Colon (tissue), 2 donors: Measurements from ENCODE around the gene HIRA.

ENCODE experiments used
- FAIRE-seq: peaks from 2 replicates; lab custom pipeline; 2012; peaks lifted over from hg19 to GRCh38; lab: Jason Lieb, UNC
- donor health status: control.
- donor health status: control.

Gene HIRA

DNA sequence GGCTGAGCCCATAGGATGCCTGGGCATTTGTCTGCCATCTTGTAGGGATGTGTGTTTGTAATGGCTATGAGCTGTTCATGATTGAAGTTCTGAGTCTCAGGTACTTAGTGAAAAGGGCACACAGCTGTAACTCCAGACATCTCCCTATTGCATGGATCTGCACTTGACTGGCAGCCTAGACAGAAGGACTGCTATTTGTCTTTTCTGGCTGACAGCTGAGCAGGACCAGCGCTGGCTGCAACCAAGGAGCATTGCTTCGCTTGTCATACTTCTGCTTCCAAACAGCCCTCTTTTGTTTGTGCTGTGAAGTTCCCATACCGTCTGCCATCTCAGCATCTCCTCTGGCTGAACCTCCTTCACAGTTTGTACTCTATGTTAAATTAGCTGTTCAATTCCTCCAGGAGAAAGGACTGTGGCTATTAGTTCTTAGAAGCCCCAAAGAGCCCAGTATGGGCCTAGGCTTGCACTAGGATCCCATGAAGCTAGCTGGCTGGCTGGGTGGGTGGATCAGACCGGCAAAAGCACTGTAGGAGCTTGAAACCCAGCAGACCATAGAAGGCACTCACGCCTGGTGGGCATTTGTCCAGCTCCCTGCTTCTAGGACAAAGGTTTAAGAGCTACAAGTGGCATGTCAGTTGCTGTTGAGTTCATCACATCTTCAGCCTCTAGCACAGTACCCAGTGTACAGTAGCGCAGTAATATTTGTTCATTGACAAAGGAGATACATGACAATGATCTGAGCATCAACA, 20.4 kb downstream of the HIRA start:
- FAIRE-seq, result no peak

DNA sequence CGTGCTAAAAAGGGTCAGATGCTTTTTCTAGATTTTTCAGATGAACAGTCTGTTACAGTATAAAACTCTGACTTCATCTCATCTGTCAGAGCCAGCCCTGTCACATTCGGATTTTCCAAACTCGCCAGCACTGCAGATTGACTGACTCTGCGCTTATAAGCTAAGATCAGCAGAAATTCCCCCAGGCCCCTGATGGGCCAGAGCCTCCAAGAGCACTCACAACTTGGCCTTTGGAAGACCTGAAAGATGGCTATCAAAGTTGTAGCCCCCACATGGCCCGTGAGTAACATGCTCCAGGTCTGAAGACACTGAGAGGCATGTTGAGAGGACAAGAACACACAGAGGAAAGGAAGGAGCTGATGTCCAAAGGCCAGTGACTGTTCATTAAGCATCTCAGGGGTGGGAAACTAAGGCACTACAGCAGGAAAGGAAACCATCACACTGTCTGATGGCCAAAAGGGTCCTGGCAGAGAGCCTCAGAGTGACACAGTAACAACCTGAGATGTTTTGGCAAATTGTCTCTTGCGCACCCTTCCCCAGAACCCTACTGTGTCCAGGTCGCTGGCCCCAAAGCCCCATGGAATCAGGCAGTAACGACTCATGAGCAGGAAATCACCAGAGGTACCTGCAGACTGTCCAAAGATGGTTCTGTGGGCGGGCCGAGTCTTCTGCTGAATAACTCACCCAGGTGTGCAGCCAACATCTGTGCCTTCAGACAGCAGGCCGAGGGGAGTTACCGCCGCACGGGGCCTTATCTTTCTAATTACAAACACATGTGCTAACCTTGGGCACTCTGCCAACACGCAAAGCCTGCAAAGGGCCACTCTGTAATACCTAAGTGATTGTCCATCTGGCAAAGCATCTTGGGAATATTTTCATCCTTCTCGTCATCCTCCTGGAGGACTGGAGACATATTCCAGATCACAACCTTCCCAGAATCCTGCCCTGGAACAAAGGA, 23.6 kb downstream of the HIRA start:
- no peak for FAIRE-seq

DNA sequence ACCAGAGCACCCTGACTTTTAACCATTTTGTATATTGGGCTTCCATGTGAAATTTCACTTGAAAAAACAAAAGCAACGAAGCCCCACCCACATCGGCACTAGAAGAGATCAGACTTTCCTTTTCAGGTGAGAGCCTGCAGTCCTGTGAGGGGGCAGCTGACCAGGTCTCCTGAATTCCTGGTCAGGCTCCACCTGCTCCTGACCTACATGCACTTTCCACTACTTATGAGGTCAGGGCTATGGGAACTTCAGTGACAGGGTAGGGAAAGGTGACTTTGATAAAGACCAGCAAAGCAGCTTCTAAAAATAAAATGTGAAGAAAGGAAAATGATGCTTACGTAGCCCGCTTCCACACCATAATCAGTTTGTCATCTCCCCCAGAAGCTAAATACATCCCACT, 24.7 kb downstream of the HIRA start:
- no peak for FAIRE-seq

DNA sequence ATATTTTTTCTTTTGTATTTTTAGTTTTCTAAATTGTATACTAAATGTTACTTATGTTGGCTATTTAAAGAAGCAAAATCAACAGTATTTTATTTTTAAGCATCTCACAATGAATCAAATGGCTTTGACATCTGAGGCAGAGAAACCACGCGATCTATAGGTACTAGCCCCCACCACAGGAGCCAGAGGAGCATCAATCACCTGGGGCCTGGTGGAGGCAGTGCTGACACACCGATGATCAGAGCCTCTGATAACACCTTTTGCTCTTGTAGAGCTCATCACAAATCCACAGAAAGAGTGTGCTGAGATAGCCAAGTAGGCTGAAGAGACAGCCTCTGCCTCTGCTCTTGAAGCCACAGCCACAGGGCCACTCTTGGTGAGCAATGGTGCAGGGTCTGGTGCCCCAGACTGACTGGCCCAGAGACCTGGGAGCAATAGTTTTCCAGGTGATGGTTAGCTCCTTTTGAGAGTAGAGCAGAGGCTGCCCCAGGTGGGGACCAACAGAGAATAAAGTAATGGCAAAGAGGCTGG, 25.2 kb downstream of the HIRA start:
- no peak for FAIRE-seq

DNA sequence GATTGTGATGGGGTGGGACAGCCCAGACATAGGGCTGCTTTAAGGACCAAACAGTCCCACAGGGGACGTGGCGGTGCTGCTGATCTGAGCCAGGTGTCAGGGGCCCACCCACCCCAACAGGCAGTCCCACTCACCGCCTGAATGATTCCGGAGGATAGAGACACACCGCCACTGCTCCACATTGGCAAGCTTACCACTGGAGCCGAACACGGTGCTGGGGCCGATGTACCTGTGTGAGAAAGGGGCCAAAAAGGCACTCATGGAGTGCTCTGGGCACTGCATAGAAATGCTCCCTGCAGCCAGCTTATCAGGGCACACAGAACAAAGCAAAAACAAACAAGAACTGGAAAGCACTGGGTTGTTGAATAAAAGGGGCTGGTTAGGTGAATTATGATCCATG, 25.9 kb downstream of the HIRA start:
- FAIRE-seq, result no peak

DNA sequence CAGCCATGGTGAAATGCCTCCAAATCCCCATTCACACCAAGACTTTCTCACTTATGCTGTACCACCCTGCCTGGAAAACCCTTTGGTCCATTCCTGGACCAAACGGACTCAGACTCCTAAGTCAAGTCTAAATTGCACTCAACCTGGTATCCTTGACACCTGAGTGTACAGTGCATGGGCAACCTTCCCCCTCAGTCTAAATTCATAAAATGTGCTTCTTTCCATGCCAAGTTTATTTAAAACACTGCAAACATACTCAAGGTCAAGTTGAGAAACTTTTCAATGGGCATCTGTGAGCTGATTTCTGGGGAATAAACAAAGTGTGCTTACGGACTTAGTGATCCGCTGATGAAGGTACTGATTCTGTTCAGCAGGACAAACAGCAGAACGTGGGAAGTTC, 26.4 kb downstream of the HIRA start:
- no peak for FAIRE-seq

DNA sequence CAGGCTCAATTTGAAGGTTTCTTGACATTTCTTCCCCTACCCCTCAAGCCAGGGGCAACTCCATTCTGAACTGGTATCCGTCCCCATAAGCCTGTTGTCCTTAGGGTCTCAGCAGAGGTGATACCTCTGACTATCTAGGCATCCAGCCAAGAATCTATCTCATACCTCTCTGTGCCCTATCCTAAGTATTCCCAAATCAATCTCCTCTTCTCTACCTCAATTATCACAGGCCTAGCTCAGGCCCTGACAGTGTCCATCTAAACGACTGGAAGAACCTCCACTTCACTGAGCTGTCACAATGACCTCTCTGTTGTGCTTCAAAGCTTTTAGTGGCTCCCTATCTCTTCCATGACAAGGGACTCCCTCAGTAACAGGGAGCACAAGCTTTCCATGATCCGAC, 26.9 kb downstream of the HIRA start:
- FAIRE-seq, result no peak

DNA sequence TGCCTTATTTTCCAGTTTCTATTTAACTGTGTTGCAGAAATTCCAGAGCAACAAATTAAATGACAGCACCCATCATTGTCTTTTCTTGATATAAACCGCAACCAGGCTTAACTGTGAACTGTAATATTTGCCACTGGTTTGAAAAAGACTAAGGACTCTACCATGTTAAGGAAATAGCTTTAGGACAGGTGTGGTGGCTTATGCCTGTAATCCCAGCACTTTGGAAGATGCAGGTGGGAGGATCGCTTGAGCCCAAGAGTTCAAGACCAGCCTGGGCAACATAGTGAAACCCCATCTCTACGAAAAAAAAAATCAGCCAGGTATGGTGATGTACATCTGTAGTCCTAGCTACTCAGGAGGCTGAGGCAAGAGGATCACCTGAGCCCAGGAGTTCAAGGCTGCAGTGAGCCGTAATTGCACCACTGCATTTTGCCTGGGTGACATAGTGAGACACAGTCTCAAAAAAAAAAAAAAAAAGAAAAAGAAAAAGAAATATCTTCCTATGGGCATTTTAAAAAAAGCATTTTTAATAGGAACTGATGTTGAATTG, 28.8 kb downstream of the HIRA start:
- FAIRE-seq, result no peak

DNA sequence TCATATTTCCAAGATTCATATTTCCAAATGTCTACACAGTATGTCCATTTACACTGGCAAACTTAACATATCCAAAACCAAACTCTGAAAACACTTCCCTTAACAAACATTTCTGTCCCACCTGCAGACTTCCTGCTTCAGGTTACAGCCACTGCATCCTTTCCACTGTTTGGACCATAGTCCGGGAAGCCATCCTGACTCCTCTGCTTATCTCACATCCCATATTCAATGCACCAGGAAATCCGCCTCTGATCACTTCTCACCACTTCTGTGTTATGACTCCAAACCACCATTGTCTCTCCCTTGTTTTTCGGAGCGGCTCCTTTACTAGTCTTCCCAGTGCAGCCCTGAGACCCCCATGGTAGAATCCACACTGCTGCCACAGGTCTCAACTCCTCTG, 30.1 kb downstream of the HIRA start:
- FAIRE-seq, result no peak

DNA sequence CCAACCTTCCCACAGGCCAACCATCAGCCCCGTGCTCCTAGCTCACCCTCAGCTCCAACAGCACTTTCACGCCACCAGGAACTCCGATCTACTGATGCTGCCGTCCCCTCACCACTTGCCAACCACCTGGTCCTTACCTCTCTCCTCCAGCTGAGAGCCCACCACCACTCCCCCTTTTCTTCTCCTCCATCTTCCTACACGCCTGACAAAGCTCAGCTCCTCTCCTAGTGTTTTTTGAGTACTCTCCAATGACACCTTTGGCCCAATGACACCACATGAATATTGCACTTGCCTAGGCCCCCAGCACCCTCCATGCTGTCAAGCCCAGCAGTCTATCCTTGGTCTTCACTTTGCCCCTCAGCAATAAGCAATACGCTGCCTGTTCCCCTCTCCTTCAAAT, 30.7 kb downstream of the HIRA start:
- no peak for FAIRE-seq

DNA sequence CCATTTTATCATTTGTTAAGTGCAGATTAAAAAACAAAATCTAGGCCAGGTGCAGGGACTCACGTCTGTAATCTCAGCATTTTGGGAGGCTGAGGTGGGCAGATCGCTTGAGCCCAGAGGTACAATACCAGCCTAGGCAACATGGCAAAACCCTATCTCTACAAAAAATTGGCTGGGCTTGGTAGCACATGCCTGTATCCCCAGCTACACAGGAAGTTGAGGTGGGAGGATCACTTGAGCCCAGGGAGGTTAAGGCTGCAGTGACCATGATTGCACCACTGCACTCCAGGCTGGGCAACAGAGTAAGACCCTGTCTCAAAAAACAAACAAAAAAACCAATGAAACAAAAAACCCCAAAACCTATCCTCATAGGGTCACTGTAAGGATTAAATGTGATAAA, 32.9 kb downstream of the HIRA start:
- FAIRE-seq, result no peak

DNA sequence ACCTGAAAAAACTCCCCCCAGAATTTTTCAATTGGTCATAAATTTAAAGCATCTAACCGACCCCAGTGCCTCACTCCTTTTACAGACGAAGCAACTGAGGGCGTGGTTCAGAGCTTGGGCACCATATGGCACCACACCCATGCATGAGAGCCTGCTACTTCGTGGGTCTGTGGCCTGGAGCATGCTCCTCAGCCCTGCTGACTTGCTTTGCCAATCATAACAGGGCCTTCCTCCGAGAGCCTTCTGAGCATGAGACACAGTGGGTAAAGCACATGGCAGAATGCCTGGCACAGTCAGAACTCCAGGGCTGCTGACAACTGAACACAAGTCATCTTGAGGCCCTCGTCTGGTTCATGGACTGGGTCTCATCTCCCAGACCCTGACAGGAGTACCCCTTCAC, 33.3 kb downstream of the HIRA start:
- FAIRE-seq, result no peak

DNA sequence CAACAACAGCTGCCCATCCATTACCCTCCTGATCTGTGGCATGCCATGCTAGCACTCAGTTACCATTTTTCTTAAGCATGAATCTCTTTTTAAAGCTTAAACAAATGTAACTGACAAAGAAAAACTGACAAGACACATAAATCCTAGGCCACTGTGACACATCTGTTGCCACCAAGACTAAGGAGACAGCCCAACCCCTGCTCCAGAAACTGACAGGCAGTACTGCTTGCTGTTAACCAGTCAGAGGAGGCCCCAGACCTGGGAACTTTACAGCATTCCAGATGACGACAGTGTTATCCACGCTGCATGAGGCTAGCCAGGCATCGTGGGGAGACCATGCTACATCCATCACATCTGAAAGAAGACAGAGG, 33.8 kb downstream of the HIRA start:
- no peak for FAIRE-seq

DNA sequence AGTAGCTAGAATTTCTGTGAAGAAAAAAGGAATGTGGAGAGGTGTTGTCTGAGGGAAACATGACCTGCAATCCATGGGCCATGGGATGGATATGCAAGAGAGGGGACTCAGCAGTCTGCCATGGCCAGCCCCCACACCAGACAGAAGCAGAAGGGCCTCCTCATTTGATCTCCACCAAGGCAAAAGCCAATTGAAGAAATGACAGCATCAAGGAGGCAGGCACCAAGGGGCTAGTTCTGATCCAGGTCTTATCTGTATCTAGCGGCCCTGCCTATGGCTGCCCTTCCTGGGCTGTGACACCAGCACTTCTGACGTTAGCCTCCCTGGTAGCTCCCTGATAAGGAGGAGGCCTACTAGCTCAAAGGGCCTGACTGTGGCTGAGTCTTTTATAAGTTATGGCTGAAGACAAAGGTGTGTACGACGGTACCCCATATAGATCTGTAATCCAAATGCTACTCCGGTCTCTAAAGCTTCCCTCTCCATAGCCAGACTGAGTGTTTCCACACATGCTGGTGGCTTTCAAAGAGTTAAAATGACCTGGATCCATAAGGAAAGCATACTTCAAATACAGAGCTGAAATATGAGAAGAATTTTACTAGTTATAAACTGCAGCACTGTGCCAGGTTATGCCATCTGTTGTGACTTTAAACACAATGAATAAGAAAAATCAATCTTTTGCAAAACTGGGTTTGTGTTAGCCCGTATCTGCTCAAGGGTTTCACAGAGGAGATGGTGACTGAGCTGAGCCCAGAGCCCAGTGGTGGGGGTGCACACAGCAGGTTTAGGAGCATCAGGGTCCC, 34.4 kb downstream of the HIRA start:
- no peak for FAIRE-seq

DNA sequence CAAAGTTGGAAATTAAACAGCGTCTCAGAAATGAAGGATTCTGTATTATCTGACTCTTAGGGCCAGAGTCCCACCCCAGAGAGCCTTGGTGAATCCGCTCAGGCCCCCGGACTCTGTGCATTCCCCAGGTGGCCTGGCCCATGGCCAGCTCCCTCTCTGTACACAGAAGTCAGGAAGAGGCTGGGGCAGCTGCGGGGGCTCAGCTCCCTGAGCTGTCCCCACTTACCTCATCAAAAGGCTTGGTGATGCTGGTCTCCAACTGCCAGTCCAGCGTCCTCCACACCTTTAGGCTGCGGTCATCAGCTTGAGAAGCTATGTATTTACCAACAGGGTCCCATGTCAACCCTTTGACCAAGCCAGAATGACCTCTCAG, 35.0 kb downstream of the HIRA start:
- FAIRE-seq, result no peak

DNA sequence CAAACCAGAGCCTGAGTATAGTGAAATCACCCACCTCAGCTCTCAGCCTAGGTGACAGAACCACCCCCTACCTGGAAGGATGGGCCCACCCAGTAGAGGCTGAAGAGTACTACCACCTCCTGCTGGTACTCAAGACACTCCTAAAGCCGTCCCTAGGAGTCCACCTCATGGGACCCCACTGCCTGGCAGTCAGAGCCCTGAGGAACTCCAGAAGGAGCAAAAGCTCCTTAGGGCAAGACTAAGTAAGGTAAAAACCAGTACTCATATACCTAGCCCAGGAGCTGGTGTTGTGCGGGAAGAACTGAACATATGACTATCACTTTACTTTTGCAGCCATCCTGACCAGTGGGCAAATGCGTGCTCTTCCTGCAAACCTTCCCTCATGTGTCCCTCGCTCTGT, 36.3 kb downstream of the HIRA start:
- FAIRE-seq, result no peak

DNA sequence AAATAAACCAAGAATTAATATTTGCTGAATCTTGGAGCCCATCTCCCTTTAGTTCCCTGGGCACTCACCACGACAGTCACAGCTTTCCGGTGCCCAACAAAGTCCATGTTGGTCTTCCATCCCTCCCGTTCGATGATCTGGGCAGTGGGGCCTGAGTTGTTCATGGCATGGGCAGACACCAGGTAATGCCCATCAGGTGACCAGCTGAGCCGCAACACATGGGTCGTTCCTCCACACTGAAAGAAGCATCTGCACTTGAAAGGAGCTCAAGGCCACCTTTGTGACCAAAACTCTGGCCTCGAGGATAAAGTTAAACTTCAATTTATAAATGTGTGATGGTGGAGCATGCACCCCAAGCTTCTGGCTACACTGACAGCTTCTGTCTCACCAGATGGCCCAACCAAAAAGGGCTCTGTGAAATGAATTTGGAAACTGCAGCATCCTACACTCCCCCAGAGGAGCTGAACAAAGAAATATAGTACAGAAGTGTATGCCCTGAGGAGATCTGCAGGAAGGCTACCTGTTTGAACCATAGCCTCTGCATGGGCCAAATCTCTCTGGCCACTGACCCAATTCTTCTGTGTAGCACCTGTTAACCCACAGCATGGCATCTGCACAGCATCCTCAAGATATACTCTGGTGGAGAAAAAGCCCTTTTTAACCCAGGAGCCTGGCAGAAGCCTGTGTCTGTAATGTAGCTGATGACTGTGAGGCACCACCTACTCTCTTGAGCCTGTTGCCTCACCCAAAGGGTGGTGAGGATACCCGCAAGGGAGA, 37.1 kb downstream of the HIRA start:
- no peak for FAIRE-seq

DNA sequence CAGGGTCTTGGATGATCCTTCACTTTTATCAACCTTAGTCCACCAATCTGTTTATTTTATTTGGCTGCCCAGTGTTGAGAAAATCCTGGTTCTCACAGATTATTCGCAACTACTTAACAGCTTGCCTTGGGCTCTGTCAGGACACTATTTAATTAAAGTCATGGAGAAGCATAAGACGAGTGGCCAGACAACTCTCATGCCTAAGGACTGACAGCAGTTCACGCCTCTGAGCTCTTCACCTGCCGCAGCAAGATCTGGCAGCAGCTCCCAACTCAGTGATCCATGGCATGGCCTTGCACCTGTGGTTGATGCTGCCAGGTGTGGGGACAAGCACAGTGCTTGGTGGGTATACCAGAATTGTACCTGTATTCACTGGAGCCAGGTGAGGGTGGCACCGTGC, 37.8 kb downstream of the HIRA start:
- FAIRE-seq, result no peak

DNA sequence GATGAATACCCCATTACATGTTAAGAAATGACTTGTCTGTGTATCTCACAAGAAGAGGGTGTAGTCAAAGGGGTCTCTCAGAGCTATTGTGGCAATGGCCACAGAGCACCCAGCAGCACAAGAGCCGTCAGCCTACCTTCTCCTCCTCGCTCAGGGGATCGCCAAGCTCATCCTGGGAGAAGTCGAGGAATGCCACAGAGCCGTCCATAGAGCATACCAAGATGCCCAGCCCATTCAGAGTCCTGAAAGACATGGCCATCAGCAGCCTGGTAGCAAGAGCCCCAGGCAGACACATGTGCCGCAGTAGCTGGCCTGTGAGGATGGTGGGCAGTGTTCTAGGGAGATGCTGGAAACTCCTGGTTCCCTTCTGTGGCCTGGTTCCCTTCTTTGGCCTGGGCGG, 44.0 kb downstream of the HIRA start:
- FAIRE-seq, result no peak

DNA sequence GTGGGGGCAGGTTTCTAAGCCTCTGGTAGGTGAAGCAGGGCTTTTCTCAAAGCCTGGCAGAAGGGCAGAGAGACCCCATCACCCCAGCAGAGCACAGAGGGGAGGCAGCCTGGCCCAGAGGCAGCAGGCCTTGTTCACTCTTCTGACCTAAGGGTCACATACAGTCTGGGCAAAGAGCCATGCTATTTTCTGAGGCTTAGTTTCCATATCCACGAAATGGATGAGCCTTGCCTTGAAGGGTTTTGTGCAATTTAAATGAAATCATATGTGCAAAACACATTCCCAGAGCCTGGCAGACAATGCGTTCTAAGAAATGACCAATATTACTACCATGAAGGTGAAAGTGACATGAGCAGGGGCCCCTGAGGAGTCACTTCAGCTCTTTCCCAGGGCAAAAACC, 44.5 kb downstream of the HIRA start:
- FAIRE-seq, result no peak

DNA sequence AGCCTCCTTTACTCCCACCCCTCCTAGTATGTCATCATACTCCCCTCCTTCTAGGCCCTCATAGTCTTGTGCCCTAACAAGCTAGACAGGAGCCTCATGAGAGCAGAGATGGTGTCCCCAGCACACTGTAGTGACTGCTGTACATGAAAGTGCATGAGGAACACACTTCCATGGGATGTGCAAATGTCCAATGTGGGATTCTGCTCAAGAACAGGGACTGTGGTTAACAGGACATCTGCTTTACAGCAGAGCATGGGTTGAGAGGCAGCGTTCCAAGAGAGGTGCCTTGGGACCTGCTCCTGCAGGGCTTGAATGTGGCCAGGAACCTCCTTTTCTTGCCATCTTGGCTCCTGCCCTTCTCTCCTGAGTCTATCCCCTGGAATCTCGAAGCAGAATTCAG, 45.3 kb downstream of the HIRA start:
- FAIRE-seq, result no peak
